Loucy (cell line): Measurements from ENCODE around the gene NRK.

Experiments
- H2AFZ ChIP-seq: fragments of 200-600 bp; sonication (generic); 2 replicates; pipeline ENCODE4 v1.6.0; 2016; ENCODE audit warnings: antibody characterized with exemption, mild to moderate bottlenecking, low read length, moderate library complexity
- H3F3A ChIP-seq: fragments of 200-600 bp; 2 replicates; pipeline ENCODE4 v1.6.0; 2016; ENCODE audit warnings: antibody characterized with exemption, low read depth, mild to moderate bottlenecking
- H3K27me3 ChIP-seq: fragments of 200-600 bp; sonication (generic); 2 replicates; pipeline ENCODE4 v1.6.1; 2014; ENCODE audit warnings: low read length, mild to moderate bottlenecking; ENCODE audit not compliant: insufficient read depth, poor library complexity, severe bottlenecking
- H3K36me3 ChIP-seq: fragments of 200-600 bp; sonication (generic); 2 replicates; pipeline ENCODE4 v1.6.1; 2016; ENCODE audit warnings: low read length; ENCODE audit not compliant: insufficient read depth
- H3K4me1 ChIP-seq: fragments of 200-600 bp; sonication (generic); 2 replicates; pipeline ENCODE4 v1.5.1; 2014; ENCODE audit warnings: low read length, mild to moderate bottlenecking; ENCODE audit not compliant: insufficient read depth, poor library complexity, severe bottlenecking
- H3K4me2 ChIP-seq: fragments of 200-600 bp; sonication (generic); 2 replicates; pipeline ENCODE4 v1.6.0; 2014; ENCODE audit warnings: antibody characterized with exemption, low read length, low read depth, mild to moderate bottlenecking; ENCODE audit not compliant: poor library complexity, severe bottlenecking
- H3K4me3 ChIP-seq: fragments of 200-600 bp; sonication (generic); 2 replicates; pipeline ENCODE4 v1.5.1; 2014; ENCODE audit warnings: low read length, mild to moderate bottlenecking, mixed read lengths; ENCODE audit not compliant: poor library complexity, severe bottlenecking
- H3K79me2 ChIP-seq: fragments of 200-600 bp; sonication (generic); 2 replicates; pipeline ENCODE4 v1.6.1; 2014; ENCODE audit warnings: low read length; ENCODE audit not compliant: insufficient read depth
- H3K9ac ChIP-seq: fragments of 200-600 bp; sonication (generic); 2 replicates; pipeline ENCODE4 v1.6.0; 2014; ENCODE audit warnings: mild to moderate bottlenecking, low read depth, low read length, moderate library complexity; ENCODE audit not compliant: poor library complexity, severe bottlenecking
- H3K9me2 ChIP-seq: fragments of 200-600 bp; sonication (generic); replicated peaks from 2 replicates; pipeline ENCODE4 v1.6.1; 2016; ENCODE audit warnings: low read depth, low read length, mixed read lengths
- H3K9me3 ChIP-seq: fragments of 200-600 bp; sonication (generic); 2 replicates; pipeline ENCODE4 v1.6.1; 2014; ENCODE audit warnings: mild to moderate bottlenecking, antibody characterized with exemption, low read length, low read depth; ENCODE audit not compliant: insufficient read depth
- H4K20me1 ChIP-seq: fragments of 200-600 bp; sonication (generic); 2 replicates; pipeline ENCODE4 v1.6.0; 2014; ENCODE audit warnings: antibody characterized with exemption, low read length, mild to moderate bottlenecking; ENCODE audit not compliant: insufficient read depth, poor library complexity, severe bottlenecking
- EZH2phosphoT487 ChIP-seq: fragments of 200-600 bp; IDR thresholded peaks from 2 replicates; pipeline ENCODE4 v1.6.1; 2018; ENCODE audit warnings: antibody characterized with exemption, mild to moderate bottlenecking, moderate library complexity, borderline replicate concordance
- TF ChIP-seq, protein P1 (sequence below): fragments of 200-600 bp; sonication (generic); conservative IDR thresholded peaks from 2 replicates; pipeline ENCODE4 v1.5.1; 2014; ENCODE audit warnings: mild to moderate bottlenecking, antibody characterized with exemption, low read length

The NRK gene

DNA sequence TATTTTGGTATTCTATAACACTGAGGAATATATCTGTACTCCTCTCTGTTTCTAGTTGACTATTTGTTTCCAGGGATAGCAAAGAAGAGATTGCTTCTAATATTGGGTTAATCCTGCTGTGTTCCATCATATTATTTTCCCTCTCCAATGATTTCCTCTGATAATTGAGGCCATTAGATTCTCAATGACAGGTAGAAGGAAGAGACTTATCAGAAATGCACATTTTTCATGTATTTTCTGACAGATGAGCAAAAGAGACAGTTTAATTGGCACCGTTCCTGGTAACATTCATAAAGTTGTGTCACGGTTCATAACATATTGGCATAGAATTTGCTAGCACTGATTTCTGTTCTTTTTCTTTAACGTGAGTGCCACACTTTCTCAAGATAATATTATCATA, 58.2 kb downstream of the NRK start:
- no peak overlapping the region for H3K4me2 ChIP-seq
- TF ChIP-seq, protein P1, sequence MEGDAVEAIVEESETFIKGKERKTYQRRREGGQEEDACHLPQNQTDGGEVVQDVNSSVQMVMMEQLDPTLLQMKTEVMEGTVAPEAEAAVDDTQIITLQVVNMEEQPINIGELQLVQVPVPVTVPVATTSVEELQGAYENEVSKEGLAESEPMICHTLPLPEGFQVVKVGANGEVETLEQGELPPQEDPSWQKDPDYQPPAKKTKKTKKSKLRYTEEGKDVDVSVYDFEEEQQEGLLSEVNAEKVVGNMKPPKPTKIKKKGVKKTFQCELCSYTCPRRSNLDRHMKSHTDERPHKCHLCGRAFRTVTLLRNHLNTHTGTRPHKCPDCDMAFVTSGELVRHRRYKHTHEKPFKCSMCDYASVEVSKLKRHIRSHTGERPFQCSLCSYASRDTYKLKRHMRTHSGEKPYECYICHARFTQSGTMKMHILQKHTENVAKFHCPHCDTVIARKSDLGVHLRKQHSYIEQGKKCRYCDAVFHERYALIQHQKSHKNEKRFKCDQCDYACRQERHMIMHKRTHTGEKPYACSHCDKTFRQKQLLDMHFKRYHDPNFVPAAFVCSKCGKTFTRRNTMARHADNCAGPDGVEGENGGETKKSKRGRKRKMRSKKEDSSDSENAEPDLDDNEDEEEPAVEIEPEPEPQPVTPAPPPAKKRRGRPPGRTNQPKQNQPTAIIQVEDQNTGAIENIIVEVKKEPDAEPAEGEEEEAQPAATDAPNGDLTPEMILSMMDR = no peak
- no peak for TF ChIP-seq EZH2phosphoT487
- H3K9me3 ChIP-seq = no peaks in the 10 kb centered on the region
- no peaks in the 10 kb centered on the region for H3K4me1 ChIP-seq
- H3F3A ChIP-seq = no peaks in the 10 kb centered on the region
- no peaks in the 10 kb centered on the region for H3K79me2 ChIP-seq
- no peak overlapping the region for H3K9ac ChIP-seq
- no peak overlapping the region for H2AFZ ChIP-seq
- no peaks in the 10 kb centered on the region for H3K9me2 ChIP-seq
- H3K4me3 ChIP-seq = no peak overlapping the region
- H3K36me3 ChIP-seq = no peaks in the 10 kb centered on the region
- H3K27me3 ChIP-seq = no peaks in the 10 kb centered on the region
- no peaks in the 10 kb centered on the region for H4K20me1 ChIP-seq

DNA sequence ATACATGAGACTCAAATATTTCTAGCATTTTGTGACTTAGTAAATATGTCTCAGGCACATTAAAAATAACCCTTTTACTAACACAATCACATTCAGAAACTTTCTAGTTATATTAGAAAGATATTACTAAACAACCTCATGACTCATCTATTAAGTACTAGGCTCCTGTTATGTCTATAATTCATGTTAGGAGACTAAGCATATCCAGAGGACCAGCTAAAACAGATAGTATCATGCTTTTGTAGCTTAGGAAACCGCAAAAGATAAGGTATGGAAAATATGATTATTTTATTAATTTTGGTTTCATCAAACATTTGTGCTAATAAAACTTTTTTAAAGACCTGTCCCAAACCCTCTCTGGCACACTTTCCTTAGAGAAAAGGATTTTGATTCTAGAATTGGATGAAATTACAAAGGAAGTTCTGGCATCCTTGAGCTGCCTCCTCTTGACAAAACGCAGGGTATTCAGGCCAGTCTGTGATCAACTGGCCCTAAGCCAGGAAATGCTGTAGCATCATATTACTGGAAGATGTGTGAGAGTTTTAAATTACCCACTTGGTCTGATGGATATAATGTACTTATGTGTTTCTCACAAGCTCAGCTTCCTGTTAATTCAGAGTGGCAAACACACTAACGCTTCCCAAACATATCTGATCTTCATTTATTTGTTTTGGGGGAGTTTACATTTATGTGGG, 60.4 kb downstream of the NRK start:
- H3K4me3 ChIP-seq = no peak overlapping the region
- H3K27me3 ChIP-seq = no peaks in the 10 kb centered on the region
- H2AFZ ChIP-seq = no peak overlapping the region
- H3K4me1 ChIP-seq = no peaks in the 10 kb centered on the region
- H3K4me2 ChIP-seq = no peak overlapping the region
- H3K9me3 ChIP-seq = no peaks in the 10 kb centered on the region
- no peaks in the 10 kb centered on the region for H3F3A ChIP-seq
- no peaks in the 10 kb centered on the region for H3K9me2 ChIP-seq
- TF ChIP-seq, protein P1 = no peak
- no peak for TF ChIP-seq EZH2phosphoT487
- H3K79me2 ChIP-seq = no peaks in the 10 kb centered on the region
- H3K9ac ChIP-seq = no peak overlapping the region
- H4K20me1 ChIP-seq = no peaks in the 10 kb centered on the region
- H3K36me3 ChIP-seq = no peaks in the 10 kb centered on the region

DNA sequence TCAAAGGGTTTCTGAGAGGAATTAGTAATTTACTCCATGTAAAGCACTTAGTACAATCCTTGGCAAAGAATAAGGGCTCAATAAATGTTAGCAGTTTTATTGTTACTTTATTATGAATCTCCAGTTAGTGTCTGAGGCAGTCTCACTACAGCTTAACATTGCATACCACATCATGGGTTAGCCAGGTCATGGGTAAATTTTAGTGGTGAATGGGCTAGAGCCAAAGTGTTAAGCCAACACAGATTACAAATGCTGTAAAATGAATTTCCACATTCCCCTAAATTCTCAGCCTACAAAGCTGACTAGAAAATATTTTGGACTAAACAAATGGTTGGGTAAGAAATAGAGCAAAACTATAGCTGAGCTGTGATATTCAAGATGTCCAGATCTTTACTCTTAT, 72.4 kb downstream of the NRK start:
- TF ChIP-seq, protein P1 = no peak
- no peak for TF ChIP-seq EZH2phosphoT487
- Histone ChIP-seq H3F3A (no peaks in the 10 kb centered on the region), H3K27me3 (no peaks in the 10 kb centered on the region), H3K9me3 (no peaks in the 10 kb centered on the region), H3K4me2 (no peak overlapping the region), H4K20me1 (no peaks in the 10 kb centered on the region), H3K9me2 (no peaks in the 10 kb centered on the region), H2AFZ (no peak overlapping the region), H3K4me1 (no peaks in the 10 kb centered on the region), H3K79me2 (no peaks in the 10 kb centered on the region), H3K36me3 (no peaks in the 10 kb centered on the region), H3K4me3 (no peak overlapping the region), H3K9ac (no peak overlapping the region)
